Measurements from ENCODE around the gene ALCAM.

Gene ALCAM

DNA sequence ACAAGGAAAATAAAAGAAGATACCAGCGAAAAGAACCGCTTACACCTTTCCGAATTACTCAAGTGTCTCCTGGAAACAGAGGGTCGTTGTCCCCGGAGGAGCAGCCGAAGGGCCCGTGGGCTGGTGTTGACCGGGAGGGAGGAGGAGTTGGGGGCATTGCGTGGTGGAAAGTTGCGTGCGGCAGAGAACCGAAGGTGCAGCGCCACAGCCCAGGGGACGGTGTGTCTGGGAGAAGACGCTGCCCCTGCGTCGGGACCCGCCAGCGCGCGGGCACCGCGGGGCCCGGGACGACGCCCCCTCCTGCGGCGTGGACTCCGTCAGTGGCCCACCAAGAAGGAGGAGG lies 325 bp downstream of the ALCAM start:
- TF ChIP-seq, protein P1, sequence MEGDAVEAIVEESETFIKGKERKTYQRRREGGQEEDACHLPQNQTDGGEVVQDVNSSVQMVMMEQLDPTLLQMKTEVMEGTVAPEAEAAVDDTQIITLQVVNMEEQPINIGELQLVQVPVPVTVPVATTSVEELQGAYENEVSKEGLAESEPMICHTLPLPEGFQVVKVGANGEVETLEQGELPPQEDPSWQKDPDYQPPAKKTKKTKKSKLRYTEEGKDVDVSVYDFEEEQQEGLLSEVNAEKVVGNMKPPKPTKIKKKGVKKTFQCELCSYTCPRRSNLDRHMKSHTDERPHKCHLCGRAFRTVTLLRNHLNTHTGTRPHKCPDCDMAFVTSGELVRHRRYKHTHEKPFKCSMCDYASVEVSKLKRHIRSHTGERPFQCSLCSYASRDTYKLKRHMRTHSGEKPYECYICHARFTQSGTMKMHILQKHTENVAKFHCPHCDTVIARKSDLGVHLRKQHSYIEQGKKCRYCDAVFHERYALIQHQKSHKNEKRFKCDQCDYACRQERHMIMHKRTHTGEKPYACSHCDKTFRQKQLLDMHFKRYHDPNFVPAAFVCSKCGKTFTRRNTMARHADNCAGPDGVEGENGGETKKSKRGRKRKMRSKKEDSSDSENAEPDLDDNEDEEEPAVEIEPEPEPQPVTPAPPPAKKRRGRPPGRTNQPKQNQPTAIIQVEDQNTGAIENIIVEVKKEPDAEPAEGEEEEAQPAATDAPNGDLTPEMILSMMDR (conservative IDR thresholded peaks at IDR 0.05): peak; percentile 2; the same call in 1 of the 2 replicates
- no peak for TF ChIP-seq ZFX (IDR thresholded peaks at IDR 0.05)
- peak overlapping the region; percentile 85 for H3K27ac ChIP-seq

DNA sequence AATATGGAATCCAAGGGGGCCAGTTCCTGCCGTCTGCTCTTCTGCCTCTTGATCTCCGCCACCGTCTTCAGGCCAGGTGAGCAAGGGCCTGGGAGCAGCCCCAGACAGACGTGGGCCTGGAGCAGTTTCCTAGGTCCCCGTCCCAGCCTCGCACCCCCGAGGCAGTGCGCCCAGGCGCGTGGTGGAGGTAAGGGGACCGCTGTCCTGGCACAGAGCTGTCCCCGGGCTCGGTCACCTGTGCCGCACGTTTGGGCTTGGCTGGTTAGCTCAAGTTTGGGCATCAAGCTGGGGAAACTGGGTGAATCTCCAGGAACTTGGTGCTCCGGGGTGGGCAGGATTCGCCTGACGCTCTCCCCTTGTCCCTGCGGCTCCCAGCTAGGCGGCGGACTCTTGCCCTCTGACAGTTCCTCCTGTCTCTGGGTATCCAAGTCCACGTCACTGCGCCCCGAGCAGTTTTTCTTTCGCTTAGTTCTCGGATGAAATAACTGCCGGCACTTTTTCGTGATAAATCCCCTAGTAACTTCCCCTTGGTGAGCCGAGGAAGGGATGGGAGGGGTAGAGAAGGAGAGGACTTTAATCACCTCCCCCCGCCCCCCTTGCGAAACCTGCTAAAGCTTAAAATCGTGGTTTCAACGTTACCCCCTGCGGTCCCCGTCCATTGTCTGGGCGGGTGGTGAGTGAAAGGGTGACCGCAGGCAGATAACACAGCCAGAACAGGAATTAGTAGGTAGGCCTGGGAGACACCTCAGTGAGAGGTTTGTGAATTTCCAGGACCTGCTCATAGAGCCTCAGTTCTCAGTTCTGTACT lies 901 bp downstream of the ALCAM start:
- no peak for TF ChIP-seq ZFX (IDR thresholded peaks at IDR 0.05)
- TF ChIP-seq, protein P1 (conservative IDR thresholded peaks at IDR 0.05): no peak
- H3K27ac ChIP-seq: peak overlapping the region; percentile 85

DNA sequence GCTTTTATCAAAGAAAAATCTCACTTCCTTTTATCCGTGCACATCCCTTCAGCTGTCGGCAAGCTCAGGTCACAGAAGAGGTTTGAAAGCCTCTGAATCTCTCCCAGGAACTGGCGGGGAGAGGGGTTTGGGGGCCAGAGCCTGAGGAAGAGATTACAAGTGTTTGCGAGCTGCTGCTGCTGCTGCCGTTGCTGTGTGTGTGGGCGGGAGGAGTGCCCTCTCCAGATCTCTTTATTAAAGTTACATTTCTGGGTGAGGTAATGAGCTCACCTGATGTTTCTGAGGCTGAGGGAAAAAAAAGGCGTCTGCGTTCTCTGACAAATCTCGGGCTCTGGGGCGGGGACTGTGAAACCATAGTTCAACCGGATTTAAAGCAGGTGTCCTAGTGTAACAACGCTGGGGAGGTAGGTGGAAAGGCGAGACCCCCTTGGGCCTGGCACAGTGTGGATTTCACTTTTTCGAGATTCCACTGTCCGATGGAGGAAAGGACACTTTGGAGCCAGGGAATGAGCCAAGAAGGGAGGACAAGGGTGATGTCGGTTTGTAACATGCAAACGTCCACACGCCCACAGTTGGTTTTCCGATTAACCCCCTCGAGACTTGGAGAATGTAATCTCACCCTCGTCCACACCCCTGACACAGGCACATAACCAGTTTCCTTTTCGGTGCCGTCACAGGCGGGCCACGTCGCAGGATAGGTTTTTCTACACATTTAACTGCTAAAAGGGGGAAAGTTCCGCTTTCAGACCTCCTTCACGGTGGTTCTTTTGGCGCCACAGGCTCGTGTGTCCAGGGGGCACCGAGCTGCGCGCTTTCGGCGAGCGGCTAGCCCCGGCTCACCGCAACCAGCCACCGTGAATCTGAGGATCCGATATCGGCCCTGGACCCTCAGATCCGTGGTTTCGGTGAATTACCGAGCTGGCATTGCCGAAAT lies 2.1 kb downstream of the ALCAM start:
- TF ChIP-seq, protein P1 (conservative IDR thresholded peaks at IDR 0.05): no peak
- no peak for TF ChIP-seq ZFX (IDR thresholded peaks at IDR 0.05)
- peak overlapping the region; percentile 85 for H3K27ac ChIP-seq

DNA sequence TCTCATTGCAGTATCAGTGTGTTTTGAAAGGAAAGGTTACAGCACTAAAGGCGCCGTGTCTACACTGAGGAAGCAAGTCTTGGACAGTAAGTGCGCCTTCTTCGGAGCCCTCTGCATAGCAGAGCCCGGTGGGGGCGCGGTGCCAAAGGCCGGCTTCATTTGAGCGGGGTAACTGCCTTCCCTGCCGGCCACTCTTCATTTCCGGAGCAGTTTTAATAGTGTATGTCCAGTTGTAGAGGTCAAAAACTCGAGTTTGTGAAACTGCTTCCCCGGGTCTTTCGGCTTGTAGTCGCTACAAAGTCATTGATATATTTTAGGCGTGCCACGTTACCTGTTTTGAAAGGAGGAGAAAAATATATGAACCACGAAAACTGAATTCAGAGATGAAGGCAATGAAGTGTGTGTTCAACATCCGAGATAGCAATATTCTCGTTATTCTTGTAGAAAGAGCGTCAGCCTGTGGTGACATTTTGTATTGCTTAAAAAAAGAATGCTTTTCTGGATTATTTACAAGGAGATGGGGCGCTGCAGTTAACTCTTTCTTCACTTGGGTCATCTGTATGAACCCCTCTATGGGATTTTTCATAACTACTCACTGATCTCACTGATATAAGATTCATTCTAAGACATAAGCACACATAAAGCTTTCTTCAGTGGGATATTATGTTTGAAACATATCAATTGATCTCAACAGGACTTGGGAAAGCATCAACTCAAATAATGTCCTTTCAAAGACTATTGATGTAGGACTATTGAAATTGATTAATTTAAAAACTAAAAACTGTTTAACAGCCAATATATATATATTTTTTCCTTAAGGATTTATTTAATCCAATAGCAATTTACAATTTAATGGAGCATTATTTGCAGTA lies 3.0 kb downstream of the ALCAM start:
- peak overlapping the region; percentile 85 for H3K27ac ChIP-seq
- TF ChIP-seq, protein P1 (conservative IDR thresholded peaks at IDR 0.05): peak; percentile 92
- no peak for TF ChIP-seq ZFX (IDR thresholded peaks at IDR 0.05)

DNA sequence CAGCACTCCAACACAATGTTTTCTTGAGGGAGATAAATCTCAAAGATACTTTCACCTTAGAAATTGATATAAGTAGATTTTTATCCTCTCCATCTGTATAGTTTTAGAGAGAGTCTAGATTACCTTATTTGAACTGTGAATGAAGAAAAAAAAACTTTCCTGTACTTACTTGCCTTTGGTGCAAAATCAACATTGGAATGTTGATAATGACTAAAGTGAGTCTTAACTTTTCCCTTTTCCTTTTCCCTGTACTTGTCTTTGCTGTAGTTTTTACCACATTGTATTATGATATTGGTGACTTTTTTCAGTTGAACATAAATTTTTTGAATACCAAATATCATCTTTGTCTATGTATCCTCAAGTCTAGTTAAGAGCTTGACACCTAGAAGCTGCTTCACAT lies 6.7 kb downstream of the ALCAM start:
- TF ChIP-seq, protein P1 (conservative IDR thresholded peaks at IDR 0.05): no peak
- no peak for TF ChIP-seq ZFX (IDR thresholded peaks at IDR 0.05)
- H3K27ac ChIP-seq: no peak overlapping the region

DNA sequence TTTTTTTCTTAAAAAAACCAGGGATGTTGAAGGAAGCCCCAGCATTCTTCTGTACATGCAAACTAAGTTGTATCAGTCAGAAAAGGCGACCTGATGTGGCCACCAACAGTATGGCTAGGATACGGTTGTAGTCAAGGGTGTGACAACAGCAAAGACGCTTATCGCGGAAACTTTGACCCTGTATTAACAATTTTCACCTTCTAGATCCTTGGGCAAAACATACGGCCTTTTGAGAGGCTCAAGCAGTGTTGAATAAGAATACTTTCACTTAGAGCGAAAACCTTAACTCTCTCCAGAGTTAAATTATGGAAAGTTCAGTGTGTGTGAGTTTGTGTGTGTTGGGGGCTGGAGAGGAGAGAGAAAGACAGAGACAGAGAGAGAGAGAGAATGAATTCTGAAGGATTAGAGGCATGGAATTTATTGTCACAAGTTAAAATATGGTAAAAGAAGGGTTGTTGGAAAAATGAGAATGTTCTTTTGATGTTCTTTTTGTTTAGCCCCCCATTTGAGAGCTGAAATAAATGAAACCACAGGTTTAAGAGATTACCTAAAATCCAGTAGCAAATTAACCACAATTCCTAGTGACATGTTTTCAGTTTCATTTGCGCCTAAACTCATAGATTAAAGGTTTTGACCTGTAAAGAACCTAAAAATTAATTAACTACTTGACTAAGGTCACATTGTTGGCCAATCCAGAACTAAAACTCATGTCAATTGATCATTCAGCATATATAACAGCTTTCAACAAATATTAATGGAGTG lies 9.2 kb downstream of the ALCAM start:
- TF ChIP-seq, protein P1 (conservative IDR thresholded peaks at IDR 0.05): no peak
- TF ChIP-seq ZFX (IDR thresholded peaks at IDR 0.05): no peak
- no peak overlapping the region for H3K27ac ChIP-seq
